Measurements from ENCODE around the gene TRIM47.

GRCh38 chr17:75844530-75845057 lies 33.8 kb downstream of the TRIM47 start:
- TF ChIP-seq CTCF (IDR thresholded peaks at IDR 0.05; ENCODE audit: poor library complexity) (no peak), EZH2 (IDR thresholded peaks at IDR 0.05; ENCODE audit: borderline replicate concordance) (no peak)

Data from hepatocyte (in vitro differentiated cells).